ENCODE results near the gene NEO1.
A peak's percentile ranks its signal among the peaks of the same experiment; 100 is the strongest.

NEO1 gene

GRCh38 chr15:73335471-73335870, 283.2 kb downstream of the NEO1 start:
- DNase-seq, result no peak

GRCh38 chr15:73336756-73337155, 284.5 kb downstream of the NEO1 start:
- no peak for DNase-seq

- no peak for DNase-seq
Measured at GRCh38 chr15:73337187-73337586, 284.9 kb downstream of the NEO1 start.

GRCh38 chr15:73338058-73338457, 285.8 kb downstream of the NEO1 start:
- DNase-seq, result no peak

- DNase-seq, result no peak
Measured at GRCh38 chr15:73338606-73339374, 286.5 kb downstream of the NEO1 start.

- DNase-seq, result no peak
Measured at GRCh38 chr15:73340502-73341192, 288.4 kb downstream of the NEO1 start.

GRCh38 chr15:73341886-73342600, 289.8 kb downstream of the NEO1 start:
- DNase-seq, result no peak

- DNase-seq, result no peak
Measured at GRCh38 chr15:73344056-73344455, 291.8 kb downstream of the NEO1 start.

GRCh38 chr15:73345658-73346057, 293.4 kb downstream of the NEO1 start:
- no peak for DNase-seq

- DNase-seq, result peak; percentile 53
Measured at GRCh38 chr15:73346735-73347312, 294.6 kb downstream of the NEO1 start.

GRCh38 chr15:73349191-73349590, 296.9 kb downstream of the NEO1 start:
- no peak for DNase-seq

GRCh38 chr15:73352082-73352481, 299.8 kb downstream of the NEO1 start:
- DNase-seq, result no peak

- no peak for DNase-seq
Measured at GRCh38 chr15:73353734-73354133, 301.5 kb downstream of the NEO1 start.

GRCh38 chr15:73354241-73354640, 302.0 kb downstream of the NEO1 start:
- DNase-seq, result no peak
